DMS53 treated with DMSO at 0.1 percent for 48 hours (cell line): Measurements from ENCODE around the gene TNFRSF8.

ENCODE experiments used
- DNase-seq: peaks from one replicate; lab custom pipeline; 2025; ENCODE audit not compliant: unreplicated experiment; lab: John Stamatoyannopoulos, UW

The TNFRSF8 gene

DNA sequence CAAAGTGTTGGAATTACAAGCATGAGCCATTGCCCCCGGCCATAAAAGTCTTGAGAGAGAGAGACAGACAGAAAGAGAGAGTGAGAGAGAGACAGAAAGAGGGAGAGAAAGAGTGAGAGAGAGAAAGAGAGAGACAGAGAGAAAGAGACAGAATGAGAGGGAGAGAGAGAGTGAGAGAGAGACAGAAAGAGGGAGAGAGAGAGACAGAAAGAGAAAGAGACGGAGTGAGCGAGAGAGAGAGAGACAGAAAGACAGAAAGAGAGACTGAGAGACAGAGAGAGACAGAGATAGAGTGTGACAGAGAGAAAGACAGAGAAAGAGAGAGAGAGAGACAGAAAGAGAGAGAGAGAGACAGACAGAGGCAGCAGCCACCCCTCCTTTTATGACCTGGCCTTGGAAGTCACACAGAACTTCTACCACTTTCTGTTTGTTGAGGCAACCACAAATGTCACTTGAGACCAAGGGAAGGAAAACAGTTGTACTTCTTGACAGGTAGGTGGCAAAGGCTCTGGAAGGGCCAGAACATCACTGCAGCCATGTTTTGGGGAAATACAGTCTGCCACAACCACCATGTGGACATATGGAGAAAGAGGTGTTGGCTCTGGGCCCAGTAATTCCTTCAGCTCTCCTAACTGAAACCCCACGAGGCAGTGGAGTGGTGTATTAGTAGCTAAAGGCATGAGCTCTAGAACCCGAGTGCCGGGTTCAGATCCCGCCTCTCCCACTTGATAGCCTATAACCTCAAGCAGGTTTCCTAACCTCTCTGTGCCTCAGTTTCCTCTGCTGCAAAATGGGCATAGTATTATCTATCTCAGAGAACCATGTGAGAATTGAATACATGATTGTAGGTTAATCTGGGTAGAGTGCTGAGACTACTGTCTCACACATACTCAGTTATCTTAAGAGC, 50.6 kb downstream of the TNFRSF8 start:
- no peak for DNase-seq

GRCh38 chr1:12114340-12114683, 51.2 kb downstream of the TNFRSF8 start:
- DNase-seq: no peak

DNA sequence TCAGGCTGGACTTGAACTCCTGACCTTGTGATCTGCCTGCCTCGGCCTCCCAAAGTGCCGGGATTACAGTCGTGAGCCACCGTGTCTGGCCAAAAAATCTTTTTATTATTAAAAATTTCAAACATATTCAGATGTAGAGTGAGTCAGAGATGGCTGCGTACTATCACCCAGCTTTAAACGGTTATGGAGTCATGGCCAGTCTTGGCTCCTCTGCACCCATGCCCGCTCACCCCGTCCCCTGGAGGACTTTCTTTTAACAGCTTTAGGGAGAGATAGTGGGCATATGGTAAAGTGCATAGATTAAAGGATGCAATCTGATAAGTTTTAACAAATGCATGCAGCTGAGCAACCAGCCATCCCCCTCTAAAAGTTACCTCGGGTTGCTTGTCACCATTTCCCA, 51.8 kb downstream of the TNFRSF8 start:
- no peak for DNase-seq

DNA sequence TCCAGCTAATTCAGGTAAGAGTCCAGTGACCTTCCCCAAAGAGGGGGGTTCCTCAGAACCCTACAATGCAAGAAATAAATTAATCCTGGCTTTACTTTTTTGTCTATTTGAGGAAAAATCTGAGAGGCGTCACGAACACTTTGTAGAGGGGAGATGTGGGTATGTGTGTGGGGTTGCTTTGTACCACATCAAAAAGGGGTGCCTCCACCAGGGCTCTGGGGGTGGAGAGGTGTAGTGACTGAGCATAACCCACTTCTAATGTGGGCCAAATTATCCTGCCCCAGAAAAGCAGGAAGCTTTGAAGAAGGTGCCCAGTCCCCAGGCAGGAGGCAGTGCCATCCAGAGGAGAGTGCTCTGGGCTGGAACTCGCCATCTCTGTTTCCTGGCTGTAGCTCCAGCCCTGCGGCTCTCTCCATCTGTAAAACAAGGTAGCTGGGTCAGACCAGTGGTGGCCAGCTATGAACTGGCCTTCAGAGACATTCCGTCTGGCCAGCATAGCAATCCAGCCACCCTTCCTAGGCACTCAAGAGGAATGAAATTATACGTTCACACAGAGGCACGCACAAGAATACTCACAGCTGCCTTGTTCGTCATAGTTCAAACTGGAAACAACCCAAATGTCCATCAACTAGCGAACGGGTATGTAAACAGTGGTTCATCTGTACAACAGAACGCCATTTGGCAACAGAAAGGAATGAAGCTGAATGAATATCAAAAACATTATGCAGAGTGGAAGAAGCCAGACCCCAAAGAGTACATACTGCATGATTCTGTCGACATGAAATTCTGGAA, 58.3 kb downstream of the TNFRSF8 start:
- DNase-seq: no peak

GRCh38 chr1:12123172-12123571, 60.1 kb downstream of the TNFRSF8 start:
- no peak for DNase-seq

- DNase-seq: peak; percentile 50
Measured at GRCh38 chr1:12124693-12125421, 61.8 kb downstream of the TNFRSF8 start.

DNA sequence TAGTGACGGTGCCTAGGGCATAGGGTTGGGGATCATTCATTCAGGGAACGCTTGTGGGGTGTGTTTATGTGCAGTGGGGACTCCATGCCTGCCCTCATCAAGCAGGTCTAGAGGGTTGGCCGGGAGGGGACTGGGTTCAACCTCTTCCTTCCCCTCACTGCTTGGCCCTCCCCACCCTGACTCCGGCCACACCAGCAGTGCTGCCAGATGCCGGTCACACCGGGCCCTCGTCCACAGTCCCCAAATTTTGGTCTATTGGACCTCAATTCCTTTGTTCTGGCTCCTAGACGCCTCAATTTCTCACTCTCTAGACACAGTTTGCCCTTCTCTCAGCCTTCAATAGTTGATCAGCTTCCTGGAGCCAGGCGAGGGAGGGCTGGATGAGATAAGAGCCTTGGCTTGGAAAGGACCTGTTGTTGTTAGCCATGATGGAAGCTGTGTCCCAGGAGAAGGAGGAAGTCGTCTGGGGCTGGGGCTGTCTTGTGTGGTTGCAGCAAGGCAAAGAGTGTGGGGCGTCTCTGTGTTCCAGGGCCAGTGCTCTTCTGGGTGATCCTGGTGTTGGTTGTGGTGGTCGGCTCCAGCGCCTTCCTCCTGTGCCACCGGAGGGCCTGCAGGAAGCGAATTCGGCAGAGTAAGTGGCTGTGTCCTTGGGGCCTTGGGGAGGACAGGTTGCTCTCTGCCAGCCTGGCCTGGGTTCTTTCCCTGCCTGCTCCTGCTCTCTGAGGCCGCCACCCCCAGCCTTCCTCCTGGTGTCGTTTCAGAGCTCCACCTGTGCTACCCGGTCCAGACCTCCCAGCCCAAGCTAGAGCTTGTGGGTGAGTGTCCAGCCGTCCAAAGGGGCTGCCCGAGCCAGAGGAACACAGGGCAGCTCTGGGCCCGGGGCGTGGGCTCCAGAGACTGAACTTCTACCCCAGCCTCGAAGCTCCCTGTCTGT, 62.6 kb downstream of the TNFRSF8 start:
- DNase-seq: no peak

DNA sequence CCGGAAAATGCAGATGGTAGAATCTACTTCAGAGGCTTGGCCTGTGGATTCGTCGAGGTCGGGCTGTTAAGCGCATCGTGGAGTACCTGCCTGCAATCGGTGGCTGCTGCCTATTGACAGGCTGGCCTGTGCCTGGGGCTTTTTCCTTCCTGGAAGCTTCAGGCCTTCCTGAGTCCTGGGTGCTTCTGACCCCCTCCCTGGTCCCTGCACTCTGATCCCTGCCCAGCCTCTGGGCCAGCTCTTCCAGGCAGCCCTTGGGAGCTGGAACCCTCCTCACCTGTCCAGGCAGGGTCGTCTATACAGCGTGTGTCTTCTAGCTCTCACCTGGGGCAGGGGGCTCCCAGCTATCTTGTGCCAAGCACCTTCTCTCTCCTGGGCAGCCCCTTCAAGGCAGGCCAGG, 63.7 kb downstream of the TNFRSF8 start:
- DNase-seq: no peak

- no peak for DNase-seq
Measured at GRCh38 chr1:12127206-12127810, 64.2 kb downstream of the TNFRSF8 start.

DNA sequence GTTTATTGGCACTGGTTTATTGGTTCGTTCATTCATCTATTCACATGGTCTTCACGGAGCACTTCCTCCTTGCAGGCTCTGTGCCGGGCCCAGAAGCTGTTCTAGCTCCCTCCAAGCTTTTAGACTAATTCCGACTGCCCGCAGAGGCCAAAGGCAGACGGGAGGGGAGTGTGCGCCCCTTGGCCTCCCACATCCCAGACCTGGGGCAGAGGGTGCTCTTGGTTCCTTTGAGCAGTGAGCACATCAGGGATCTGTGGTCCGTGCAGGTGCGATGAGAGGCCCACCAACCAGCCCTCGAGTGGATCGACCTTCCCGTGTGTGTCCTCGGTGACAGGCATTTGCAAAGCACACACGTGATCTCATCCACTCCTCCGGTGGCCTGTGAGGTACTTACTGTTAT, 65.0 kb downstream of the TNFRSF8 start:
- no peak for DNase-seq

GRCh38 chr1:12129624-12130023, 66.5 kb downstream of the TNFRSF8 start:
- no peak for DNase-seq

- no peak for DNase-seq
Measured at GRCh38 chr1:12130466-12131130, 67.5 kb downstream of the TNFRSF8 start.

GRCh38 chr1:12132078-12132477, 69.0 kb downstream of the TNFRSF8 start:
- DNase-seq: no peak

DNA sequence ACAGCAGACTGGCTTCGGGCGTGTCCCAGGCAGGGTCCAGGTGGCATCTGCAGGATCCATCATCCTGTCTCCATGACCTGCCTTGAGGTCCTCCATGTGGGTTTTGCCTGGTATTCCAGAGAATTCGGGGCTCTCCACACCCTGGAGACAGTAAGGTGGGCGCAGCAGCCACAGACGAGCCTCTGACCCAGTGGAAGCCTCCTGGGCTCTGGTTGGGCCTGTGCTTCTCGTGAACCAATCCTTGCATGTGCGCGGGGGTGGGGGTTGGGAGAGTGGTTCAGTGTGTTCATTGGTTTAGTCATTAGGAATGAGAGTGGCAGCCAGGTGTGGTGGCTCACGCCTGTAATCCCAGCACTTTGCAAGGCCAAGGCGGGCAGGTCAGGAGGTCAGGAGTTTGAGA, 71.6 kb downstream of the TNFRSF8 start:
- no peak for DNase-seq

- no peak for DNase-seq
Measured at GRCh38 chr1:12135612-12136011, 72.5 kb downstream of the TNFRSF8 start.

GRCh38 chr1:12136916-12137610, 74.0 kb downstream of the TNFRSF8 start:
- DNase-seq: no peak

DNA sequence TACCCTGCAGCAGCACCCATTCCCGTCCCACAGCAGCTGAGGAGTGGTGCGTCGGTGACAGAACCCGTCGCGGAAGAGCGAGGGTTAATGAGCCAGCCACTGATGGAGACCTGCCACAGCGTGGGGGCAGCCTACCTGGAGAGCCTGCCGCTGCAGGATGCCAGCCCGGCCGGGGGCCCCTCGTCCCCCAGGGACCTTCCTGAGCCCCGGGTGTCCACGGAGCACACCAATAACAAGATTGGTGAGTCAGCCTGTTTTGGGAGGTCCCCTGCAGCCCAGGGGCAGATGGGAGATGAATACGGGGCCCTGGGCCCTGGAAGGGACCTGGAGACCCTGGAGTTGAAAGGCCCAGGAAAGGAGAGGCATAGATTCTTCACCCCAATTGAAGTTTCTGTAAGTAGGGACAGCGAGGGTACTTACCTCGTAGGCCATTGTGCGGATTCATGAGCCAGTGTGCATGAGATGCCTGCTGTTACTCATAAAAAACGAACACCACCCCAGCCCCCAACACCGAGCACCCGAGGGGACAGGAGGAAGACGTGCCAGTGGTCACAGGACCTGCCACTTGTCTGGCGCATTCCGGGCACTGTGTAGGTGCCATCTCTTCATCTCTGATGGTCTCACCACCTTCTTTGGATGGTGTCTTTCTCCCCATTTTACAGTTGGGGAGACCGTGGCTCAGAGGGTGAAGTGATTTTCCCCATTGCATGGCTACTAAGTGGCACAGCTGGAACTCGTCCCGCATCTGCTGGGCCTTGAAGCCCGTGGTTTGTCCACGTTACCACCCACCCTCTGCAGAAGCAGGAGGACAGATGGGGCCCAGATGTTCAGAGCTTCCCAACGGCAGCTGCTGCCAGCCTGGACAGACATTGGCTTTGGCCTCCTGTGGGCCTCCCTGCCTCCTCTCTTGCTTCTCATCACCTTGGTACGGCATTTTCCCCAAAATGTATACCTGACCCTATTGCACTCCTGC, 75.4 kb downstream of the TNFRSF8 start:
- no peak for DNase-seq

DNA sequence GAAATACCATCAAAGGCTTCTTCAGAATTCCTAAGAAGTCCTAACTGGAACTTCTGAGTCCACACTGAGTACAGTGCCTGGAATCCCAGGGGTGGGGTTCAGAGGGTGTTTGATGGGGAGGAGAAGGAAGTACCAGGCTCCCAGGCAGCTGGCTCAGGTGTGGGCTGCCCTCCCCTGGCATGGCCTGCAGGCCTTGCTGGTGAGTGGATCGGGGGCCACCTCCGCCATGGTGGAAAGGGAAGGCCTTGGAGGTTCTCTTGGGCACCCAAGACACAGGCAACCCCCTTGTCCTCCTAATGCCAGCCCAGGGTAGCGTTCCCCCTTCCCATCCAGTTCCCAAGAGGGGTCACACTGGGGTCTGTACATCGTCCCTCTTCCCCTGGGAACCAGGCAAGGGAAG, 76.9 kb downstream of the TNFRSF8 start:
- no peak for DNase-seq
